HepG2 (cell line): ENCODE results near the gene AHSA1. TPM values are rescaled to one million over a fixed set of nuclear protein-coding genes. Genes with fewer than 3 reads are reported as not detected.

Experiments used
- CC2D1A ChIP-seq: sonication (generic); formaldehyde crosslinking; IDR thresholded peaks from 2 replicates; pipeline ENCODE4 v1.8.1; 2023; ENCODE audit warnings: mild to moderate bottlenecking, missing genetic modification reagents
- E2F5 ChIP-seq: sonication (generic); formaldehyde crosslinking; conservative IDR thresholded peaks from 2 replicates; pipeline ENCODE4 v1.4.0; 2020; ENCODE audit warnings: missing genetic modification reagents
- KDM3A ChIP-seq: IDR thresholded peaks from 2 replicates; pipeline ENCODE4 v1.6.1; 2018; ENCODE audit warnings: low read depth, missing compliant biosample characterization
- MAFK ChIP-seq, 2 experiments: IDR thresholded peaks in 1 of 2; conservative IDR thresholded peaks in 1 of 2; 2 replicates each; pipeline ENCODE4 v1.6.1; 2011; ENCODE audit warnings: improper control_type of control experiment in 2 of 2, low read length in 2 of 2
- NFYC ChIP-seq: IDR thresholded peaks from 2 replicates; pipeline ENCODE4 v1.6.1; 2016; ENCODE audit warnings: missing genetic modification reagents, missing compliant biosample characterization
- NR1H2 ChIP-seq: sonication (generic); formaldehyde crosslinking; IDR thresholded peaks from 2 replicates; pipeline ENCODE4 v1.8.1; 2022; ENCODE audit warnings: low read depth, missing genetic modification reagents, borderline replicate concordance
- NR2C2 ChIP-seq: sonication (generic); formaldehyde crosslinking; IDR thresholded peaks from 2 replicates; pipeline ENCODE4 v1.4.0; 2020; ENCODE audit warnings: missing genetic modification reagents, mild to moderate bottlenecking, moderate library complexity, borderline replicate concordance
- POLR2AphosphoS5 ChIP-seq: IDR thresholded peaks from 2 replicates; pipeline ENCODE4 v1.6.1; 2012; ENCODE audit warnings: low read depth, low read length
- RBFOX2 ChIP-seq: fragments of 200-400 bp; formaldehyde crosslinking; IDR thresholded peaks from 2 replicates; pipeline ENCODE4 v1.6.1; 2017; ENCODE audit warnings: low read depth, mild to moderate bottlenecking, low read length
- SKIL ChIP-seq: sonication (generic); formaldehyde crosslinking; IDR thresholded peaks from 2 replicates; pipeline ENCODE4 v1.8.0; 2022; ENCODE audit warnings: missing genetic modification reagents, mild to moderate bottlenecking, moderate library complexity, borderline replicate concordance
- TBP ChIP-seq: sonication (generic); formaldehyde crosslinking; IDR thresholded peaks from 2 replicates; pipeline ENCODE4 v1.5.0; 2020; ENCODE audit warnings: missing genetic modification reagents
- ZNF207 ChIP-seq: fragments of 450-650 bp; IDR thresholded peaks from 2 replicates; pipeline ENCODE4 v1.6.1; 2016; ENCODE audit warnings: antibody characterized with exemption, borderline replicate concordance
- ZNF296 ChIP-seq: sonication (generic); formaldehyde crosslinking; conservative IDR thresholded peaks from 2 replicates; pipeline ENCODE4 v1.5.0; 2020; ENCODE audit warnings: mild to moderate bottlenecking, missing genetic modification reagents
- ZNF609 ChIP-seq: sonication (generic); formaldehyde crosslinking; IDR thresholded peaks from 2 replicates; pipeline ENCODE4 v1.4.0; 2020; ENCODE audit warnings: mild to moderate bottlenecking, missing genetic modification reagents, borderline replicate concordance
- ZNF816 ChIP-seq: sonication (generic); formaldehyde crosslinking; IDR thresholded peaks from 2 replicates; pipeline ENCODE4 v1.8.0; 2022; ENCODE audit warnings: missing genetic modification reagents, mild to moderate bottlenecking, borderline replicate concordance
- ZSCAN12 ChIP-seq: sonication (generic); formaldehyde crosslinking; IDR thresholded peaks from 2 replicates; pipeline ENCODE4 v1.9.0; 2021; ENCODE audit warnings: mild to moderate bottlenecking, missing genetic modification reagents
- polyA plus RNA-seq, 8 experiments: library from polyadenylated mRNA; depleted of rRNA in 3 of 8; stranded (reverse) in 7 of 8; unstranded in 1 of 8; fragments of >200 nt; fragmentation: Illumina TruSeq in 4 of 8; extraction: Trizol in 4 of 8; gene quantifications; 2 replicates each; pipeline versions ENCODE4 v1.2.1 to v1.2.3, GENCODE V29; 2011 to 2016; ENCODE audit warnings: low read depth in 4 of 8, missing spikeins in 1 of 8, mixed read lengths in 1 of 8; ENCODE audit not compliant: insufficient read depth in 1 of 8
- total RNA-seq, 5 experiments: library from RNA; depleted of rRNA; stranded (reverse); fragments of >200 nt; fragmentation: Illumina TruSeq; extraction: Trizol; gene quantifications; 2 replicates each; pipeline ENCODE4 v1.2.3, GENCODE V29; 2016; ENCODE audit warnings: low read depth in 1 of 5
- TF ChIP-seq, protein P1 (sequence below): sonication (generic); formaldehyde crosslinking; IDR thresholded peaks from 2 replicates; pipeline ENCODE4 v1.5.0; 2020; ENCODE audit warnings: mild to moderate bottlenecking, missing genetic modification reagents
- TF ChIP-seq, protein P2 (sequence below): IDR thresholded peaks from 2 replicates; pipeline ENCODE4 v1.6.1; 2016; ENCODE audit warnings: low read depth

The AHSA1 gene
- total and polyA plus RNA-seq, 2 of the 13 experiments (the other 11 are each of a cell fraction or from before 2014, with no cell fraction given) = 113 to 241 TPM

DNA sequence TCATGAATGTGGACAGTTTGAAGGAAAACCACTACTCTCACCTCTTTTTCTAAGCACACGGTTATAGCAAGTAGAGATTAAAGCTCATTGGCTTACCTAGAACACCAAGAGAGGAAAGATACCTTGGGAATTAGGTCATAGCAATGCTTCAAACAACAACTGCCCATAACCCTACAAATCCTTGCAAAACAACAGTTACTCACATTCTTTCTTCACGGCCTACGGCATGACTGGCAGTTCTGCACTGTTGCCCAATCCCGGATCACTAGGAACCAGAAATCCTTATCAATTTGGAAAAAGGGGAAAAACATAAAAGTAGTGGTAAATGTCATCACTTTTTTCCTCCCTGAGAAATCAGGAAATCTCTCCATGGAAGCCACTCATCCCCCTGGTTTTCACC, 50.4 kb downstream of the AHSA1 start (continued):
- no peak for TF ChIP-seq NR2C2 (CRISPR knock-in tag)
- TF ChIP-seq, protein P1, sequence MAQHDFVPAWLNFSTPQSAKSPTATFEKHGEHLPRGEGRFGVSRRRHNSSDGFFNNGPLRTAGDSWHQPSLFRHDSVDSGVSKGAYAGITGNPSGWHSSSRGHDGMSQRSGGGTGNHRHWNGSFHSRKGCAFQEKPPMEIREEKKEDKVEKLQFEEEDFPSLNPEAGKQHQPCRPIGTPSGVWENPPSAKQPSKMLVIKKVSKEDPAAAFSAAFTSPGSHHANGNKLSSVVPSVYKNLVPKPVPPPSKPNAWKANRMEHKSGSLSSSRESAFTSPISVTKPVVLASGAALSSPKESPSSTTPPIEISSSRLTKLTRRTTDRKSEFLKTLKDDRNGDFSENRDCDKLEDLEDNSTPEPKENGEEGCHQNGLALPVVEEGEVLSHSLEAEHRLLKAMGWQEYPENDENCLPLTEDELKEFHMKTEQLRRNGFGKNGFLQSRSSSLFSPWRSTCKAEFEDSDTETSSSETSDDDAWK (CRISPR knock-in tag) = no peak
- no peak for TF ChIP-seq E2F5 (CRISPR knock-in tag)
- TF ChIP-seq ZSCAN12 = no peak
- TF ChIP-seq MAFK (conservative IDR thresholded peaks at IDR 0.05 in 1 of 2, IDR thresholded peaks at IDR 0.05 in 1 of 2; ENCODE audit: low read length in 2 of 2) = no peak; a peak in 1 of 4 replicates
- no peak for TF ChIP-seq TBP (CRISPR knock-in tag)
- TF ChIP-seq, protein P2, sequence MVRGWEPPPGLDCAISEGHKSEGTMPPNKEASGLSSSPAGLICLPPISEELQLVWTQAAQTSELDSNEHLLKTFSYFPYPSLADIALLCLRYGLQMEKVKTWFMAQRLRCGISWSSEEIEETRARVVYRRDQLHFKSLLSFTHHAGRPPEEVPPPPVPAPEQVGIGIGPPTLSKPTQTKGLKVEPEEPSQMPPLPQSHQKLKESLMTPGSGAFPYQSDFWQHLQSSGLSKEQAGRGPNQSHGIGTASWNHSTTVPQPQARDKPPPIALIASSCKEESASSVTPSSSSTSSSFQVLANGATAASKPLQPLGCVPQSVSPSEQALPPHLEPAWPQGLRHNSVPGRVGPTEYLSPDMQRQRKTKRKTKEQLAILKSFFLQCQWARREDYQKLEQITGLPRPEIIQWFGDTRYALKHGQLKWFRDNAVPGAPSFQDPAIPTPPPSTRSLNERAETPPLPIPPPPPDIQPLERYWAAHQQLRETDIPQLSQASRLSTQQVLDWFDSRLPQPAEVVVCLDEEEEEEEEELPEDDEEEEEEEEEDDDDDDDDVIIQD = peak; percentile 75; the same call in 1 of the 2 replicates
- no peak for TF ChIP-seq ZNF207
- TF ChIP-seq KDM3A (CRISPR knock-in tag) = no peak
- TF ChIP-seq NR1H2 = no peak
- no peak for TF ChIP-seq SKIL (CRISPR knock-in tag)
- no peak for TF ChIP-seq RBFOX2
- TF ChIP-seq ZNF609 (CRISPR knock-in tag) = no peak
- TF ChIP-seq POLR2AphosphoS5 = no peak
- TF ChIP-seq ZNF296 (CRISPR knock-in tag) = no peak
- no peak for TF ChIP-seq CC2D1A (CRISPR knock-in tag)
- TF ChIP-seq NFYC (CRISPR knock-in tag) = 0 out of 2 replicates have a peak, but pooled peaks have one; percentile 17
- TF ChIP-seq ZNF816 (CRISPR knock-in tag) = no peak
